ENCODE data around the gene ANK2. TPM values are rescaled to one million over a fixed set of nuclear protein-coding genes. Genes with fewer than 3 reads are reported as not detected.
"Not testable (repeated sequence)": the region's sequence is repeated elsewhere in the genome, so short reads cannot be mapped to it uniquely, and the experiment has no call there.

The ANK2 gene
- total RNA-seq, 1 donor from 2014 or later: 4.5 TPM

DNA sequence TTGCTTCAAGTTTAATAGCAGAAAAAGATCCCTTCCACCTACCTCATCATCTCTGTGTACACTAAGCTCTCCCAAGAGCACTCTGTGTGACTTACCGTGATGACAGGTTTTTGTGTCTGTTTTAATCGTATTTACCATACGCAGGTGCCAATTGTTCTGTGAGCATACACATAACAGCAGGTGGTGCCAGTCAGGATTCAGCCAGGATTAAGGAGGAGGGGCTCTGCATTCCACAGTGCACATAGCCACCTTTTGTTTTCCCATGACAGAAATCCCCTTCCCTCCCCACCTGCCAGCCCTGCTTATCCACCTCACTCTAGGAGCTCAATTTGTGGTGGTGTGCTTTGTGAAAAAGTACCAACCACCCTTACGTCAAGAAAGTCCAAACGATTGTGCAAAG lies 14.8 kb downstream of the ANK2 start:
- H3K36me3 Mint-ChIP-seq (ENCODE audit: low read depth): no peaks in the 10 kb centered on the region
- TF ChIP-seq, protein P1, sequence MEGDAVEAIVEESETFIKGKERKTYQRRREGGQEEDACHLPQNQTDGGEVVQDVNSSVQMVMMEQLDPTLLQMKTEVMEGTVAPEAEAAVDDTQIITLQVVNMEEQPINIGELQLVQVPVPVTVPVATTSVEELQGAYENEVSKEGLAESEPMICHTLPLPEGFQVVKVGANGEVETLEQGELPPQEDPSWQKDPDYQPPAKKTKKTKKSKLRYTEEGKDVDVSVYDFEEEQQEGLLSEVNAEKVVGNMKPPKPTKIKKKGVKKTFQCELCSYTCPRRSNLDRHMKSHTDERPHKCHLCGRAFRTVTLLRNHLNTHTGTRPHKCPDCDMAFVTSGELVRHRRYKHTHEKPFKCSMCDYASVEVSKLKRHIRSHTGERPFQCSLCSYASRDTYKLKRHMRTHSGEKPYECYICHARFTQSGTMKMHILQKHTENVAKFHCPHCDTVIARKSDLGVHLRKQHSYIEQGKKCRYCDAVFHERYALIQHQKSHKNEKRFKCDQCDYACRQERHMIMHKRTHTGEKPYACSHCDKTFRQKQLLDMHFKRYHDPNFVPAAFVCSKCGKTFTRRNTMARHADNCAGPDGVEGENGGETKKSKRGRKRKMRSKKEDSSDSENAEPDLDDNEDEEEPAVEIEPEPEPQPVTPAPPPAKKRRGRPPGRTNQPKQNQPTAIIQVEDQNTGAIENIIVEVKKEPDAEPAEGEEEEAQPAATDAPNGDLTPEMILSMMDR (IDR thresholded peaks at IDR 0.05): no peak
- ATAC-seq (ENCODE audit: low read depth): no peak
- ChIA-PET POLR2A (no interaction called here), CTCF (interaction anchor here (0.6 kb wide), 1 partner anchor 1066 kb away, joined by 3 read pairs; no protein-coding TSS in a partner anchor)
- no peaks in the 10 kb centered on the region for H3K4me1 Mint-ChIP-seq
- no peak overlapping the region for H3K27ac Mint-ChIP-seq
- no peaks in the 10 kb centered on the region for H3K27me3 Mint-ChIP-seq
- no peak for DNase-seq
- intact Hi-C loops (cut with micrococcal nuclease): no loop called here
- no peak overlapping the region for H3K4me3 Mint-ChIP-seq
- no peaks in the 10 kb centered on the region for H3K9me3 Mint-ChIP-seq

DNA sequence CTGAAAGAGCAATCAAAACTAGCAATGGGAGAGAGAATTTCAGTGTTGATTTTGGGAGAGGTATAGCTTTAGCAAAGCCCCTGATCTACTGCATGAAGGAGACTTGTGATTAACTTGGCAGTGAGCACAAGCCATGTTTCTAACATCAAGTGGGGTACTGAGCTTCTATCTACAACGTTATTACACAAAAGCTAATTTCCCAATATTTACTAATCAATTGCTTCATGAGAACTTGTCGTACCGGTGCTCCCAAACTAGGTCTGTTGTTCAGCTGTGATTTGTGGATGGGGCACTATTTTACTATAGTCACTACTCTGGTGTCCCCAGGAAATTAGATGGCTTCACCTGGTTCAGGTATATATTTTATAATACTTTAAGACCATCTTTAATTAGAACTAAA lies 16.2 kb downstream of the ANK2 start:
- no peaks in the 10 kb centered on the region for H3K27me3 Mint-ChIP-seq
- no peak for DNase-seq
- no peak overlapping the region for H3K27ac Mint-ChIP-seq
- no peaks in the 10 kb centered on the region for H3K36me3 Mint-ChIP-seq (ENCODE audit: low read depth)
- TF ChIP-seq, protein P1 (IDR thresholded peaks at IDR 0.05): no peak
- no peak overlapping the region for H3K4me3 Mint-ChIP-seq
- ChIA-PET CTCF (no interaction called here), POLR2A (no interaction called here)
- H3K4me1 Mint-ChIP-seq: no peaks in the 10 kb centered on the region
- ATAC-seq (ENCODE audit: low read depth): no peak
- H3K9me3 Mint-ChIP-seq: no peaks in the 10 kb centered on the region
- intact Hi-C loops (cut with micrococcal nuclease): no loop called here

DNA sequence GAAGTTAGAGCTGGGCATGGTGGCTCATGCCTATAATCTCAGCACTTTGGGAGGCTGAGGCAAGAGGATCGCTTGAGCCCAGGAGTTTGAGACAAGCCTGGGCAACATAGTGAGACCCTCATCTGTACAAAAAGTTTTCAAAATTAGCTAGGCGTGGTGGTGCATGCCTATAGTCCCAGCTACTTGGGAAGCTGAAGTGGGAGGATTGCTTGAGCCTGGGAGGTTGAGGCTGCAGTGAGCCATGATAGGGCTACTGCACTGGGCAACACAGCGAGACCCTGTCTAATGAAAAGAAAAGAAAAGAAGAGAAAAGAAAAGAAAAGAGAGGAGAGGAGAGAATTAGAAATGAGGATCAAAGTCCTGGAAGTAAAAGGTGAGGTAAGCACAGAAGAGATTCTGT lies 19.3 kb downstream of the ANK2 start:
- H3K27me3 Mint-ChIP-seq; POLR2A ChIA-PET; ATAC-seq (ENCODE audit: low read depth); DNase-seq; H3K9me3 Mint-ChIP-seq; H3K36me3 Mint-ChIP-seq (ENCODE audit: low read depth); CTCF ChIA-PET; H3K4me1 Mint-ChIP-seq; H3K4me3 Mint-ChIP-seq; H3K27ac Mint-ChIP-seq; intact Hi-C loops (cut with micrococcal nuclease): not testable (repeated sequence)

DNA sequence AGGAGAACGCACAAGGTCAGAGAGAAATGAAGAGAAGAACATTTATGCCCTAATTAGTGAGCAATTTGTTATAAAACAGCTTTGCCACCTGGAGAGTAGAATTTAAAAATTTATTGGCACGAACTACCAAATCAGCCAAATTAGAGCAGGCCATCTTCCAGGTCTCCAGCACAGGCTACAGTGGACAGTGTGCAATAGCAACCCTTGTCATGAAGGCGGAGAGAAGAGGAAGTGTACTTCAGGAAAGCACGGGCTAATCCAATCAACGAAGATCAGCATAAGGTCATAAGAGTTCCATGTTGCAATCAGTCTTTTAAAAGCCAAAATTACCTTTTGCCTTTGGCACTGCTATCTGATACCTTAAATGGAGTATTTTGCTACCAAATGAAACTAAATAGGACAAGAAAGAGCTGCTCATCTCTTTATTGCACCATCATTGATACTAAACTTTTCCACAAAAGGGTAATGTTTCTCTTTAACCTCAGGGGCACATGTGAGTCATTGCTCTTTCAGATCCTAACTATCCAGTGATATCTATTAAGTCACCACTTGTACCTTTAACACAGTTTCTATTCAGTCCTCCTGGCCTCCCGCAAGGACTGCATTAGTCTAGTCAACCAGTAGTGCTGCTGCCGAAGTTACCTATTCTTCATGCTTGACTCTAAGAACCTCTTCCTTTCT lies 19.9 kb downstream of the ANK2 start:
- DNase-seq (no peak), ATAC-seq (ENCODE audit: low read depth) (no peak)
- Mint-ChIP-seq H3K4me1 (no peaks in the 10 kb centered on the region), H3K27ac (no peak overlapping the region), H3K36me3 (ENCODE audit: low read depth) (no peaks in the 10 kb centered on the region), H3K4me3 (no peak overlapping the region), H3K27me3 (no peaks in the 10 kb centered on the region), H3K9me3 (no peaks in the 10 kb centered on the region)
- intact Hi-C loops (cut with micrococcal nuclease): no loop called here
- ChIA-PET POLR2A (no interaction called here), CTCF (no interaction called here)
- TF ChIP-seq, protein P1 (IDR thresholded peaks at IDR 0.05): no peak

DNA sequence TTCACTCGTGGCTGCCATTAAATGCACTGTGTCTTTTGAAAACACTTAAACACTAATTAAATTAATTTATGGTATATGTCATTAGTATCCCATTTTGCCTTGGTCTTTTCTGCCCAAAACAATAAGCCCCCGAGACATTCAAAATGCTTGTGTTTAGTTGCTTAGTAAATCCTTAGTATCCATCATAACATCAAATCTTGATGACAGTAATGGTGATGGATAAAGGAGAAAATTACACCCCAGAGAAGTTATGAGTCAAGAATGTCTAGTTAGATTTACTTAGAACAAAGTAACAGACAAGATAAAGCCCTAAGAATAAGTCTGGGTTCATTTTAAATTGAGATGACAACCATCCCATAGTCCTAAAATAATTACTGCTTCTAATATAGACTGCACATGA lies 21.3 kb downstream of the ANK2 start:
- no peaks in the 10 kb centered on the region for H3K4me1 Mint-ChIP-seq
- no peak for DNase-seq
- intact Hi-C loops (cut with micrococcal nuclease): no loop called here
- TF ChIP-seq, protein P1 (IDR thresholded peaks at IDR 0.05): no peak
- no peaks in the 10 kb centered on the region for H3K27me3 Mint-ChIP-seq
- H3K27ac Mint-ChIP-seq: no peak overlapping the region
- no peaks in the 10 kb centered on the region for H3K36me3 Mint-ChIP-seq (ENCODE audit: low read depth)
- H3K4me3 Mint-ChIP-seq: no peak overlapping the region
- no peaks in the 10 kb centered on the region for H3K9me3 Mint-ChIP-seq
- POLR2A ChIA-PET: no interaction called here
- CTCF ChIA-PET: no interaction called here
- ATAC-seq (ENCODE audit: low read depth): no peak

DNA sequence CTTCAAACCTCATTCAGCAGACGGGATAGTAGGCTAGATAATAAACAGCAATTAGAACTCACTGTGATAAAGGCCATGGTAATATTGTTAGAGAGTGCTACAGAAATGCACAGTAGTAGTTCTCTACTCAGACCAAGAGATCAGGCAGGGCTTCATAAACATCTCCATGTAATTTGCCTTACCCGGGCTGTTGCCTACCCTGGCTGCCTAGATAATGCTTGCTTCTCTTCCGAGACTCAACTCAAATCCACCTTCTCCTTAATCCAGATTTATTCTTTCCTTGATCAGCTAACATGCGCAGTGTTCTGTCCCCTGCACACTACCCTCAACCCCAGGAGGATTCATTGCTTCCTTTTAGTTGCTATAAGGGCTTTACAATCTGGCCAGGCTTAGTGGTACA lies 21.8 kb downstream of the ANK2 start:
- ChIA-PET CTCF (no interaction called here), POLR2A (no interaction called here)
- intact Hi-C loops (cut with micrococcal nuclease): no loop called here
- TF ChIP-seq, protein P1 (IDR thresholded peaks at IDR 0.05): no peak
- DNase-seq (no peak), ATAC-seq (ENCODE audit: low read depth) (no peak)
- Mint-ChIP-seq H3K9me3 (no peaks in the 10 kb centered on the region), H3K27ac (no peak overlapping the region), H3K4me3 (no peak overlapping the region), H3K4me1 (no peaks in the 10 kb centered on the region), H3K36me3 (ENCODE audit: low read depth) (no peaks in the 10 kb centered on the region), H3K27me3 (no peaks in the 10 kb centered on the region)
